Measurements from ENCODE around the gene TRPC4AP. TPM values are rescaled to one million over a fixed set of nuclear protein-coding genes. Genes with fewer than 3 reads are reported as not detected.

The TRPC4AP gene
- total and polyA plus RNA-seq, 2 of the 8 experiments (the other 6 are each of a cell fraction or from before 2014, with no cell fraction given): 73.1 to 74.8 TPM

DNA sequence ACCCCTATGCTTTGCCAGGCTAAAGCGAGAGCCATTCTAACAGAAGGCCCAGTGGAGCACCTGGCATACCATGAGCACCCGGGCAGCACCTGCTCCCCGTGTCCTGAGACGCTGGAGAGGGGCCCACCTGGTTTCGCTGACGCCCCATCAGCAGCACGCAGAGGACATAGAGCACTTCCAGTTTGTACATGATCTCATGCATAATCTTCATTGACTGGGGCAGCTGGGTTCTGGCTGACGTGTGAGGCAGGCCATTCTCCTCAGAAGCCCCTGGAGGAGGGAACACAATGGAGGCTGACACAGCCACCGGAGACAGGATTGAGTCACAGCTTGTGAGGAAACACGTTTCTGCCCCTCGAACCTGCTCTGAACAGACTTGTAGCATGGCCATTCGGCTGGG, 71.5 kb downstream of the TRPC4AP start:
- Histone ChIP-seq H3K36me3 (ENCODE audit: control insufficient read depth in 2 of 4, insufficient read depth in 4 of 4, low read length in 3 of 4) (peaks cover 3 to 57% (median 15%) of the 10 kb centered on the region in 4 experiments; a peak in 6 of 8 replicates), H4K91ac (replicated peaks; ENCODE audit: insufficient read length, low read length) (no peak overlapping the region), H3K4me3 (ENCODE audit: extremely low read depth in 1 of 4, insufficient read depth in 2 of 4, low read depth in 3 of 4, low read length in 4 of 4) (no peak overlapping the region), H3K23ac (ENCODE audit: insufficient read length) (no peak overlapping the region), H2BK120ac (replicated peaks; ENCODE audit: low read depth, low read length) (no peak overlapping the region), H2BK12ac (ENCODE audit: low read depth, low read length) (no peak overlapping the region), H3K14ac (ENCODE audit: insufficient read length) (no peak overlapping the region), H4K5ac (ENCODE audit: insufficient read length, low read depth, low read length) (no peak overlapping the region), H3K4me1 (replicated peaks in 1 of 4; ENCODE audit: control insufficient read depth in 3 of 4, insufficient read depth in 4 of 4, low read length in 3 of 4) (no peaks in the 10 kb centered on the region), H2AFZ (ENCODE audit: low read length) (no peak overlapping the region), H3K18ac (ENCODE audit: extremely low read depth, low read length) (no peak overlapping the region), H3K4me2 (ENCODE audit: insufficient read depth in 1 of 2, low read depth in 2 of 2, low read length in 2 of 2) (no peak overlapping the region), H3K4ac (replicated peaks; ENCODE audit: insufficient read length, low read depth, low read length) (no peak overlapping the region), H3K56ac (replicated peaks; ENCODE audit: insufficient read length, low read depth, low read length) (no peak overlapping the region), H3K27me3 (replicated peaks in 1 of 4; ENCODE audit: control insufficient read depth in 3 of 4, extremely low read depth in 1 of 4, insufficient read depth in 3 of 4, low read length in 3 of 4) (no peaks in the 10 kb centered on the region), H4K20me1 (replicated peaks in 1 of 2; ENCODE audit: control insufficient read depth in 1 of 2, insufficient read depth in 2 of 2, low read length in 2 of 2) (peaks cover 2 to 15% of the 10 kb centered on the region in 2 experiments), H3K23me2 (ENCODE audit: low read depth, low read length) (no peaks in the 10 kb centered on the region), H3K27ac (ENCODE audit: low read depth, low read length) (no peak overlapping the region), H4K8ac (ENCODE audit: extremely low read depth, insufficient read depth, low read length) (no peak overlapping the region), H3K79me2 (ENCODE audit: control insufficient read depth in 1 of 2, insufficient read depth in 2 of 2, low read length in 2 of 2) (no peaks in the 10 kb centered on the region), H3K9ac (replicated peaks in 1 of 4; ENCODE audit: extremely low read depth in 1 of 4, low read depth in 3 of 4, low read length in 3 of 4) (no peak overlapping the region), H2BK20ac (ENCODE audit: low read length) (no peak overlapping the region), H2BK15ac (ENCODE audit: low read length) (no peak overlapping the region), H3K79me1 (ENCODE audit: low read depth, low read length) (no peaks in the 10 kb centered on the region; the same call in 1 of the 2 replicates), H2BK5ac (ENCODE audit: low read depth, low read length) (no peak overlapping the region; the same call in 1 of the 2 replicates), H3K9me3 (ENCODE audit: insufficient read depth in 2 of 2, low read depth in 1 of 2, low read length in 1 of 2) (no peaks in the 10 kb centered on the region), H2AK5ac (ENCODE audit: low read depth, low read length) (no peak overlapping the region)
- no peak for TF ChIP-seq RFX5 (IDR thresholded peaks at IDR 0.05; ENCODE audit: borderline replicate concordance, low read depth, low read length)
- TF ChIP-seq RAD21 (IDR thresholded peaks at IDR 0.05 in 1 of 2, conservative IDR thresholded peaks at IDR 0.05 in 1 of 2; ENCODE audit: low read depth in 2 of 2, low read length in 2 of 2): no peak
- 92% methylated on average over 12 of the region's 12 CpGs; no CpG with 5 or more reads in 1 of the 2 experiments for WGBS, 2 experiments (ENCODE audit: extremely low coverage in 1 of 2, insufficient coverage in 1 of 2, insufficient read length in 1 of 2, insufficient replicate concordance in 2 of 2, low coverage in 1 of 2, low lambda C conversion rate in 2 of 2, missing lambda C conversion rate in 1 of 2)
- DNase-seq (ENCODE audit: low read depth in 1 of 2, low spot score in 2 of 2) (no peak), FAIRE-seq (no peak)
- ChIA-PET CTCF (ENCODE audit: partially characterized antibody) (no interaction called here), POLR2A (ENCODE audit: partially characterized antibody) (no interaction called here)

Measured in H1 (cell line).